Measurements from ENCODE around the gene EFCAB6.

The EFCAB6 gene

GRCh38 chr22:43500792-43501785, 311.0 kb downstream of the EFCAB6 start:
- Mint-ChIP-seq H3K27me3 (no peaks in the 10 kb centered on the region), H3K4me1 (no peaks in the 10 kb centered on the region), H3K4me3 (no peak overlapping the region), H3K27ac (no peak overlapping the region), H3K9me3 (no peaks in the 10 kb centered on the region), H3K36me3 (no peaks in the 10 kb centered on the region)

- Mint-ChIP-seq H3K27ac (no peak overlapping the region), H3K4me3 (no peak overlapping the region), H3K4me1 (no peaks in the 10 kb centered on the region), H3K27me3 (no peaks in the 10 kb centered on the region), H3K9me3 (no peaks in the 10 kb centered on the region), H3K36me3 (no peaks in the 10 kb centered on the region)
Measured at GRCh38 chr22:43498856-43499253, 313.2 kb downstream of the EFCAB6 start.

DNA sequence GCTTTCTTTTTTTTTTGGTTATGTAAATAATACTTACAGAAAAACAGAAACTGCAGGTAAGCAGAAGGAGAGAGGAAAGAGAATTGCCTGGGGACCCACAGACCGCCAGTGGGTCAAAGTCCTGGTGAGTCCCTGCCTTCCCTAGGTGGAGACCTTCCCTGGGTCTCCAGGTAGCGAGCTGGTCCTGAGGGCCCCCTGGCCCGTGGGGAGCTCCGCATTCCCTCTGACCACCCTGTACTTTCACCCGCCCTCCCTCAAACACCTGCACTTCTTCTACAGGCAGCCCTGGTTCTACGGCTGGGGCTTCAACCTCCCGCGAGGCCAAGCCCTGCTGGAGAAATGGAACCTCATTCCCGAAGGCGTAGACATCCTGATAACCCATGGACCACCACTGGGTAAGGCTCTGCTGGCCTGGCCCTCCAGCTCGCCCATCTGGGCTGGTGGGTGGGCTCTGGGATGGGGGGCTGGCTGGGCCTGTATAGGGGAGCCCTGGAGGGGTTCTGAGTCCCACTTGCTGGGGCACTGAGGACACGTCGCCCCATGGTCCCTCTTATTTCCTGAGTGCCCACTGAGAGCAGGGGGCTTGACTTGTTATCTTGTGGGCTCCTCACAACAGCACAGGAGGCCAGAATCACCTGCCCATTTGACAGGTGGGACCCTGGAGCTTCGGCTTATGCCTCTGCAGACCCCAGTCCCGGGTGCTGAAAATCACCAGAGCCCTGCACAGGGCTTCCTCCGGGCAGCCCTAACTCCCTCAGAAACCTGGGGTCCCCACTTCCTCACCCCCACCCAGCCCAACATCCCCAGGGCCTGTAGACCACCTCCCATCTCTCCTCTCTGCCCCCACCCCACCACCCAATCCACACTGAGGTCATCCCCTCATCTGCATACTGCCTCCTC, 313.9 kb downstream of the EFCAB6 start:
- H3K4me1 Mint-ChIP-seq, result no peaks in the 10 kb centered on the region
- H3K36me3 Mint-ChIP-seq, result no peaks in the 10 kb centered on the region
- no peaks in the 10 kb centered on the region for H3K9me3 Mint-ChIP-seq
- H3K4me3 Mint-ChIP-seq, result no peak overlapping the region
- no peaks in the 10 kb centered on the region for H3K27me3 Mint-ChIP-seq
- H3K27ac Mint-ChIP-seq, result no peak overlapping the region

- Mint-ChIP-seq H3K27ac (no peak overlapping the region), H3K9me3 (no peaks in the 10 kb centered on the region), H3K4me1 (no peaks in the 10 kb centered on the region), H3K36me3 (no peaks in the 10 kb centered on the region), H3K27me3 (no peaks in the 10 kb centered on the region), H3K4me3 (no peak overlapping the region)
Measured at GRCh38 chr22:43493297-43493696, 318.8 kb downstream of the EFCAB6 start.

GRCh38 chr22:43491737-43492136, 320.4 kb downstream of the EFCAB6 start:
- Mint-ChIP-seq H3K27ac (no peak overlapping the region), H3K4me1 (no peaks in the 10 kb centered on the region), H3K4me3 (no peak overlapping the region), H3K27me3 (no peaks in the 10 kb centered on the region), H3K36me3 (no peaks in the 10 kb centered on the region), H3K9me3 (no peaks in the 10 kb centered on the region)

GRCh38 chr22:43491177-43491576, 320.9 kb downstream of the EFCAB6 start:
- Mint-ChIP-seq H3K4me3 (no peak overlapping the region), H3K27ac (no peak overlapping the region), H3K4me1 (no peaks in the 10 kb centered on the region), H3K27me3 (no peaks in the 10 kb centered on the region), H3K9me3 (no peaks in the 10 kb centered on the region), H3K36me3 (no peaks in the 10 kb centered on the region)

GRCh38 chr22:43490311-43490710, 321.8 kb downstream of the EFCAB6 start:
- no peaks in the 10 kb centered on the region for H3K4me1 Mint-ChIP-seq
- no peaks in the 10 kb centered on the region for H3K36me3 Mint-ChIP-seq

DNA sequence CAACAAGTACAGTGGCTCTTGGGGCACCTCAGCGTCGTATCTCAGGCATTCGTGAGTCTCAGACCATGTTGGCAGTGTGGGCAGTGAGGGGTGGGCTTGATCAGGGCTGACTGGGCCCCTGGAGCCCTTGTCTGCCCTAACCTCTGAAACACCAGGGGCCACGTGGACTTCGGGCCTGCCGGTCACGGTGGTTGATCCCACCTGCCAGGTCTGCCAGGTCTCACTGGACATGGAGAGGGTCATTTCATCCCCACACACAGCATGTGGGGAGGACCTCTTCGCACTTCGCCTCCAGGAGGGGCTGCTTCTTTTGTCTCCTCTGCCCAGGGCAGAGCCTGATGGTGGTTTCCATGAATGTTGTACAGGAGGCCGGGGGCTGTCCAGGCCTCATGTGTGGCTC, 323.2 kb downstream of the EFCAB6 start:
- Mint-ChIP-seq H3K36me3 (no peaks in the 10 kb centered on the region), H3K4me1 (no peaks in the 10 kb centered on the region), H3K27ac (no peak overlapping the region), H3K9me3 (no peaks in the 10 kb centered on the region), H3K27me3 (no peaks in the 10 kb centered on the region), H3K4me3 (no peak overlapping the region)

More at GRCh38 chr22:43490311-43490710, 321.8 kb downstream of the EFCAB6 start:
- H3K9me3 Mint-ChIP-seq, result no peaks in the 10 kb centered on the region
- H3K4me3 Mint-ChIP-seq, result no peak overlapping the region
- no peak overlapping the region for H3K27ac Mint-ChIP-seq
- no peaks in the 10 kb centered on the region for H3K27me3 Mint-ChIP-seq

GRCh38 chr22:43488031-43488866, 323.9 kb downstream of the EFCAB6 start:
- H3K27me3 Mint-ChIP-seq, result no peaks in the 10 kb centered on the region
- no peaks in the 10 kb centered on the region for H3K9me3 Mint-ChIP-seq
- H3K4me1 Mint-ChIP-seq, result no peaks in the 10 kb centered on the region
- no peak overlapping the region for H3K4me3 Mint-ChIP-seq
- H3K36me3 Mint-ChIP-seq, result no peaks in the 10 kb centered on the region
- H3K27ac Mint-ChIP-seq, result no peak overlapping the region

DNA sequence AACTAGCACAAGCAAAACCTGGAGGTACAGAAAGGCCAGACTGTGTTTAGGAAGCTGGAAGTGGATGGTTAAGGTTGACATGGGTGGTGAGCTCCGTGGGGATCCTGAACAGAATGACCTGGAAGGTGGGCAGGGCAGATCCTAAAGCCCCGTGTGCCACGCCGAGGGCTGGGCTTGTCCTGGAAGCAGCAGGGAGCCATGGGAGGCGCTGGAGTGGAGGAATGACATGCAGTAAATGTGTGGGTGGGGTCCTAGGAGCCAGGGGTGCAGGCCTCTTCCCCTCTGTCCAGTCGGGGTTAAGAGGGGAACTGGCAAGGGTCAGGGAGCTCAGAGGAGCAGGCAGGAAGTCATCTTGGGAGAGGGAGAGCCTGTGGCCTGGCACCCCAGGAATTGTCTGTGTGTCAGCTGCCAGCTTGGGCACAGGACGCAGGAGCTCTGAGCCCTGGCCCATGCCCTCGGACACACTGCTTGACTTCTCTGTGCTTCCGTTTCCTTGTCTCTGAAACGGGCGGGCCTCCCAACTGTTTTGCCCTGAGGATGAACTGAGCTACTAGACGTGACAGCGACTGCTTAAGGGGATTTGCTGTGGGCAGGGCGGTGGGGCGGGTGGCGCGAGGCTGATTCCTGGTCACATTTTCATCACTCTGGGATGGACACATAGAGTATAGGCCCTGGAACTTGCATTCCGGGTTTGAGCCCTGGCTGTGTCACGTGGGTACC, 324.6 kb downstream of the EFCAB6 start:
- Mint-ChIP-seq H3K27ac (no peak overlapping the region), H3K36me3 (no peaks in the 10 kb centered on the region), H3K4me3 (no peak overlapping the region), H3K4me1 (no peaks in the 10 kb centered on the region), H3K9me3 (no peaks in the 10 kb centered on the region), H3K27me3 (no peaks in the 10 kb centered on the region)

- H3K4me1 Mint-ChIP-seq, result peaks cover 12% of the 10 kb centered on the region
- no peak overlapping the region for H3K4me3 Mint-ChIP-seq
- H3K9me3 Mint-ChIP-seq, result no peaks in the 10 kb centered on the region
- no peaks in the 10 kb centered on the region for H3K27me3 Mint-ChIP-seq
- H3K27ac Mint-ChIP-seq, result no peak overlapping the region
- no peaks in the 10 kb centered on the region for H3K36me3 Mint-ChIP-seq
Measured at GRCh38 chr22:43485502-43486089, 326.5 kb downstream of the EFCAB6 start.

GRCh38 chr22:43484227-43484626, 327.9 kb downstream of the EFCAB6 start:
- H3K9me3 Mint-ChIP-seq, result no peaks in the 10 kb centered on the region
- peaks cover 16% of the 10 kb centered on the region for H3K4me1 Mint-ChIP-seq
- H3K27me3 Mint-ChIP-seq, result no peaks in the 10 kb centered on the region
- no peaks in the 10 kb centered on the region for H3K36me3 Mint-ChIP-seq
- no peak overlapping the region for H3K27ac Mint-ChIP-seq
- no peak overlapping the region for H3K4me3 Mint-ChIP-seq

GRCh38 chr22:43483669-43484068, 328.4 kb downstream of the EFCAB6 start:
- H3K36me3 Mint-ChIP-seq, result no peaks in the 10 kb centered on the region
- H3K27ac Mint-ChIP-seq, result no peak overlapping the region
- no peaks in the 10 kb centered on the region for H3K9me3 Mint-ChIP-seq

DNA sequence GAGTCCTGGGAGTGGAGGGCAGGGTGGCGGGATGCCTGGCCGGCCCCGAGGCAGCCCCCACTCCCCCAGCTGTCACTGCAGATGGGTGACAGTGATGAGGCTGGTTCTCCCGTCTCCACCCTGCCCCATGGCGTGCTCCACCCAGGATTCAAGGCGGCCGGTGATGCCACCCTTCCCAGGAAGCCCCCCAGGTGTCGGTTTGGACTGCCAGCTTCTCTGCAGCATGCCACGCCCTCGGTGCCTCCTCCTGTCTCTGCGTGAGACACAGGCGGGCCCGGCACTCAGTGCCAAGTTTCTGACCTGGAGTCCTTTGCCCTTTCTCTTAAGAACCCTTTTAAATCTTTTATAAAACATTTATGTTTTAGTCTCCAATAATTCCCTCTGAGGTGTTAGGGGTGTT, 328.8 kb downstream of the EFCAB6 start:
- no peak overlapping the region for H3K27ac Mint-ChIP-seq
- no peaks in the 10 kb centered on the region for H3K27me3 Mint-ChIP-seq
- peaks cover 16% of the 10 kb centered on the region for H3K4me1 Mint-ChIP-seq
- H3K9me3 Mint-ChIP-seq, result no peaks in the 10 kb centered on the region
- H3K36me3 Mint-ChIP-seq, result no peaks in the 10 kb centered on the region
- H3K4me3 Mint-ChIP-seq, result no peak overlapping the region

More at GRCh38 chr22:43483669-43484068, 328.4 kb downstream of the EFCAB6 start:
- no peaks in the 10 kb centered on the region for H3K27me3 Mint-ChIP-seq
- peaks cover 16% of the 10 kb centered on the region for H3K4me1 Mint-ChIP-seq
- no peak overlapping the region for H3K4me3 Mint-ChIP-seq
